ENCODE data around the gene ACSM4.
"Not testable (repeated sequence)": the region's sequence is repeated elsewhere in the genome, so short reads cannot be mapped to it uniquely, and the experiment has no call there.

Gene ACSM4

GRCh38 chr12:7282844-7283243 lies 21.0 kb upstream of the ACSM4 start:
- in situ Hi-C loops (cut with MboI; ENCODE audit: low sequenced_read_pairs, unreplicated experiment) = no loop called here
- peak; percentile 15 for DNase-seq (ENCODE audit: low spot score)
- no peak for TF ChIP-seq CTCF (IDR thresholded peaks at IDR 0.05; ENCODE audit: borderline replicate concordance, control extremely low read depth, extremely low read depth, insufficient read depth, missing control alignments)

- in situ Hi-C loops (cut with MboI; ENCODE audit: low sequenced_read_pairs, unreplicated experiment) = no loop called here
- DNase-seq (ENCODE audit: low spot score) = no peak
- no peak for TF ChIP-seq CTCF (IDR thresholded peaks at IDR 0.05; ENCODE audit: borderline replicate concordance, control extremely low read depth, extremely low read depth, insufficient read depth, missing control alignments)
Observed at GRCh38 chr12:7289743-7290142, 14.1 kb upstream of the ACSM4 start.

- DNase-seq (ENCODE audit: low spot score); in situ Hi-C loops (cut with MboI; ENCODE audit: low sequenced_read_pairs, unreplicated experiment): not testable (repeated sequence)
Observed at GRCh38 chr12:7290588-7290987, 13.3 kb upstream of the ACSM4 start.

GRCh38 chr12:7292300-7292699 lies 11.6 kb upstream of the ACSM4 start:
- in situ Hi-C loops (cut with MboI; ENCODE audit: low sequenced_read_pairs, unreplicated experiment) = no loop called here
- no peak for TF ChIP-seq CTCF (IDR thresholded peaks at IDR 0.05; ENCODE audit: borderline replicate concordance, control extremely low read depth, extremely low read depth, insufficient read depth, missing control alignments)

GRCh38 chr12:7293670-7294069 lies 10.2 kb upstream of the ACSM4 start:
- in situ Hi-C loops (cut with MboI; ENCODE audit: low sequenced_read_pairs, unreplicated experiment) = no loop called here
- TF ChIP-seq CTCF (IDR thresholded peaks at IDR 0.05; ENCODE audit: borderline replicate concordance, control extremely low read depth, extremely low read depth, insufficient read depth, missing control alignments) = no peak
- no peak for DNase-seq (ENCODE audit: low spot score)

More at GRCh38 chr12:7292300-7292699, 11.6 kb upstream of the ACSM4 start:
- DNase-seq (ENCODE audit: low spot score) = no peak

GRCh38 chr12:7295529-7295928 lies 8.3 kb upstream of the ACSM4 start:
- no peak for TF ChIP-seq CTCF (IDR thresholded peaks at IDR 0.05; ENCODE audit: borderline replicate concordance, control extremely low read depth, extremely low read depth, insufficient read depth, missing control alignments)
- in situ Hi-C loops (cut with MboI; ENCODE audit: low sequenced_read_pairs, unreplicated experiment) = no loop called here
- no peak for DNase-seq (ENCODE audit: low spot score)

- no peak for DNase-seq (ENCODE audit: low spot score)
- no peak for TF ChIP-seq CTCF (IDR thresholded peaks at IDR 0.05; ENCODE audit: borderline replicate concordance, control extremely low read depth, extremely low read depth, insufficient read depth, missing control alignments)
- in situ Hi-C loops (cut with MboI; ENCODE audit: low sequenced_read_pairs, unreplicated experiment) = no loop called here
Observed at GRCh38 chr12:7297865-7298264, 6.0 kb upstream of the ACSM4 start.
